ENCODE measurements around the gene CCL4L2. TPM values are rescaled to one million over a fixed set of nuclear protein-coding genes. Genes with fewer than 3 reads are reported as not detected.
"Not testable (repeated sequence)": the region's sequence is repeated elsewhere in the genome, so short reads cannot be mapped to it uniquely, and the experiment has no call there.

The CCL4L2 gene
- polyA plus RNA-seq, 4 donors, result 0.26 to 3.5 (median 2.0) TPM

GRCh38 chr17:36219556-36219955 is 8.7 kb downstream of the CCL4L2 start:
- DNase-seq (ENCODE audit: low read depth in 4 of 4, low spot score in 3 of 4), result not testable (repeated sequence)

DNA sequence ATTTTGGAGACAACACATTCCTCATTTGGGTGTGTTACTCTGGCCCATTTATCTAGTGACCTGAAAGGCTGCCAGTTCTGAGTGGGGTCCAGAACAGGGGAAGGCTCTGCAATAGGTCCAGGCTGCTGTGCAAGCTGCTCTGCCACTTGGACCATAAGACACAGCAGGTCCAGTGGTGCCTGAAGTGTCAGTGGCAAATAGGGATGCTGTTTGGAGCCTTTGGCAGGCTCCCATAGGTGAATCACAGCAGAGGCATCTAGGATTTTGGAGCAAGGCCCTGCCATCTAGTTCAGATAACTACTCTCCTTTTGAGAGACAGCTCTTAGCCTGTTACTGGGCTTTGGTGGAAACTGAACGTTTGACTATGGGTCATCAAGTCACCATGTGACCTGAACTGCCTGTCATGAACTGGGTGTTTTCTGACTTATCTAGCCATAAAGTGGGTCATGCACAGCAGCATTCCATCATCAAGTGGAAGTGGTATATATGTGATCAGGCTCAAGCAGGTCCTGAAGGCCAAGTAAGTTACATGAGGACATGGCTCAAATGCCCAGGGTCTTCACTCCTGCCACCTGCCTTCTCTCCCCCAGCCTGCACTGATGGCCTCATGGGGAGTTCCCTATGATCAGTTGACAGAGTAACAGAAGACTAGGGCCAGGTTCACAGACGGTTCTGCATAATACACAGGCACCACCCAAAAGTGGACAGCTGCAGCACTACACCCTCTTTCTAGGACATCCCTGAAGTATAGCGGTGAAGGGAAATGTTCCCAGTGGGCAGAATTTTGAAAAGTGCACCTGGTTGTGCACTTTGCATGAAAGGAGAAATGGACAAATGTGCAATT is 10.1 kb downstream of the CCL4L2 start:
- not testable (repeated sequence) for DNase-seq (ENCODE audit: low read depth in 4 of 4, low spot score in 3 of 4)

- DNase-seq (ENCODE audit: low read depth in 4 of 4, low spot score in 3 of 4), result not testable (repeated sequence)
Measured at GRCh38 chr17:36221581-36222100, 10.8 kb downstream of the CCL4L2 start.

DNA sequence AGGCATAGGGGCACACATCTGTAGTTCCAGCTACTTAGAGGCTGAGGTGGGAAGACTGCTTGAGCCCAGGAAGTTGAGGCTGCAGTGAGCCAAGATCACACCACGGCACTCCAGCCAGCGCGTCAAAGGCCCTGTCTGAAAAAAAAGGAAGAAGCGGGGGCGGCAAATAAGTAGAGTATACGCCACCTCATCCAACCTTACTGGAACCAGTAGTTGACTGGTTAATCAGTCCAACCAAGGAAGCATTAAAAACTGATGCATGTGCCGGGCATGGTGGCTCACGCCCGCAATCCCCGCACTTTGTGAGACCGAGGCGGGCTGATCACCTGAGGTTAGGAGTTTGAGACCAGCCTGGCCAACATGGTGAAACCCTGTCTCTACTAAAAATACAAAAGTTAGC is 12.1 kb downstream of the CCL4L2 start:
- not testable (repeated sequence) for DNase-seq (ENCODE audit: low read depth in 4 of 4, low spot score in 3 of 4)

- DNase-seq (ENCODE audit: low read depth in 4 of 4, low spot score in 3 of 4), result not testable (repeated sequence)
Measured at GRCh38 chr17:36229644-36230043, 18.8 kb downstream of the CCL4L2 start.

- DNase-seq (ENCODE audit: low read depth in 4 of 4, low spot score in 3 of 4), result not testable (repeated sequence)
Measured at GRCh38 chr17:36242046-36242445, 31.2 kb downstream of the CCL4L2 start.

Other genes with a start within 250 kb of the CCL4L2 start
- gene CCL16, start 229.6 kb upstream of the CCL4L2 start, polyA plus RNA-seq (ENCODE audit: insufficient read length in 4 of 4), result under 1 TPM; 0.09 to 0.39 (median 0.20) TPM
- gene CCL14, start 224.3 kb upstream of the CCL4L2 start, polyA plus RNA-seq (ENCODE audit: insufficient read length in 4 of 4), result 10 to 100 TPM; 15.2 to 27.2 (median 18.9) TPM
- 10 to 100 TPM in 1 of 4 donors, 1 to 10 TPM in 3; 7.7 to 10.0 (median 8.3) TPM for gene CCL15, start 209.5 kb upstream of the CCL4L2 start, polyA plus RNA-seq (ENCODE audit: insufficient read length in 4 of 4)
- under 1 TPM in 2 of 4 donors, not detected in 2; 0.35 to 0.48 TPM for gene CCL23, start 193.1 kb upstream of the CCL4L2 start, polyA plus RNA-seq (ENCODE audit: insufficient read length in 4 of 4)
- not detected for gene CCL18, start 146.8 kb upstream of the CCL4L2 start, polyA plus RNA-seq (ENCODE audit: insufficient read length in 4 of 4)
- gene CCL3, start 120.9 kb upstream of the CCL4L2 start, polyA plus RNA-seq (ENCODE audit: insufficient read length in 4 of 4), result 1 to 10 TPM in 3 of 4 donors, under 1 TPM in 1; 0.13 to 6.6 (median 3.5) TPM
- 1 to 10 TPM in 2 of 4 donors, under 1 TPM in 2; 0.38 to 3.2 (median 1.3) TPM for gene CCL4, start 107.2 kb upstream of the CCL4L2 start, polyA plus RNA-seq (ENCODE audit: insufficient read length in 4 of 4)
- gene TBC1D3B, start 34.4 kb upstream of the CCL4L2 start, polyA plus RNA-seq (ENCODE audit: insufficient read length in 4 of 4), result 1 to 10 TPM; 3.6 to 8.5 (median 6.5) TPM
- 1 to 10 TPM in 2 of 4 donors, under 1 TPM in 2; 0.21 to 3.4 (median 1.5) TPM for gene CCL3L1, start 14.3 kb upstream of the CCL4L2 start, polyA plus RNA-seq (ENCODE audit: insufficient read length in 4 of 4)
- under 1 TPM in 2 of 4 donors, not detected in 2; 0.17 to 0.52 TPM for gene TBC1D3I, start 53.5 kb downstream of the CCL4L2 start, polyA plus RNA-seq (ENCODE audit: insufficient read length in 4 of 4)
- not detected for gene TBC1D3G, start 112.8 kb downstream of the CCL4L2 start, polyA plus RNA-seq (ENCODE audit: insufficient read length in 4 of 4)
- gene TBC1D3H, start 177.4 kb downstream of the CCL4L2 start, polyA plus RNA-seq (ENCODE audit: insufficient read length in 4 of 4), result not detected

Data from right renal pelvis (tissue), 4 donors.